DND-41 (cell line): Measurements from ENCODE around the gene KATNAL1.

Experiments
- ATAC-seq: fragments of 200-7000 bp; cut with Tn5 transposase; 3 replicates; pipeline ENCODE4 v1.9.1; 2021; ENCODE audit warnings: low read depth; ENCODE audit not compliant: insufficient read depth
- DNase-seq: peaks from one replicate; pipeline ENCODE4 v3.0.0-alpha.2; 2020
- H2AFZ ChIP-seq: 2 replicates; pipeline ENCODE4 v1.6.0; 2012; ENCODE audit warnings: low read depth, low read length
- H3K27ac ChIP-seq: 2 replicates; pipeline ENCODE4 v1.5.1; 2012; ENCODE audit warnings: low read length, inconsistent platforms
- H3K27me3 ChIP-seq: fragments of 200-600 bp; sonication (generic); 2 replicates; pipeline ENCODE4 v1.6.0; 2012; ENCODE audit warnings: low read length, mild to moderate bottlenecking, inconsistent platforms; ENCODE audit not compliant: insufficient read depth, poor library complexity
- H3K36me3 ChIP-seq: 2 replicates; pipeline ENCODE4 v1.5.1; 2012; ENCODE audit warnings: low read length, inconsistent platforms; ENCODE audit not compliant: insufficient read depth
- H3K4me1 ChIP-seq: 2 replicates; pipeline ENCODE4 v1.5.1; 2012; ENCODE audit warnings: mild to moderate bottlenecking, low read length; ENCODE audit not compliant: insufficient read depth
- H3K4me2 ChIP-seq: 2 replicates; pipeline ENCODE4 v1.6.0; 2012; ENCODE audit warnings: mild to moderate bottlenecking, moderate library complexity, low read length, inconsistent platforms; ENCODE audit not compliant: insufficient read depth
- H3K4me3 ChIP-seq, 2 experiments: fragments of 200-600 bp in 1 of 2; shearing (Covaris generic) in 1 of 2; 2 replicates each; pipeline ENCODE4 v1.5.1; 2012 to 2016; ENCODE audit warnings: inconsistent platforms in 2 of 2, low read length in 2 of 2, mild to moderate bottlenecking in 2 of 2, low read depth in 1 of 2, moderate library complexity in 1 of 2
- H3K79me2 ChIP-seq: 2 replicates; pipeline ENCODE4 v1.6.0; 2012; ENCODE audit warnings: low read length, inconsistent platforms; ENCODE audit not compliant: insufficient read depth
- H3K9ac ChIP-seq: 2 replicates; pipeline ENCODE4 v1.6.0; 2012; ENCODE audit warnings: low read depth, mild to moderate bottlenecking, inconsistent platforms, low read length, moderate library complexity
- H3K9me3 ChIP-seq: 2 replicates; pipeline ENCODE4 v1.5.1; 2012; ENCODE audit warnings: low read length, moderate library complexity, mild to moderate bottlenecking, inconsistent platforms; ENCODE audit not compliant: insufficient read depth, severe bottlenecking
- H4K20me1 ChIP-seq: 2 replicates; pipeline ENCODE4 v1.6.0; 2012; ENCODE audit warnings: low read length; ENCODE audit not compliant: insufficient read depth
- CTCF ChIP-seq: IDR thresholded peaks from 2 replicates; pipeline ENCODE4 v1.5.1; 2012; ENCODE audit warnings: borderline replicate concordance, low read length, moderate library complexity, mild to moderate bottlenecking; ENCODE audit not compliant: poor library complexity, severe bottlenecking; ENCODE audit errors: extremely low read depth
- EZH2 ChIP-seq: IDR thresholded peaks from 3 replicates; pipeline ENCODE4 v1.6.1; 2012; ENCODE audit warnings: borderline replicate concordance, low read depth, mild to moderate bottlenecking, moderate library complexity, low read length, inconsistent platforms; ENCODE audit not compliant: severe bottlenecking

The KATNAL1 gene

GRCh38 chr13:30345426-30346100, 38.2 kb upstream of the KATNAL1 start:
- Histone ChIP-seq H3K27me3 (no peaks in the 10 kb centered on the region), H3K79me2 (no peaks in the 10 kb centered on the region), H3K4me3 (no peak overlapping the region), H3K9me3 (no peaks in the 10 kb centered on the region), H3K9ac (no peak overlapping the region), H3K4me1 (peaks cover 46% of the 10 kb centered on the region), H3K36me3 (no peaks in the 10 kb centered on the region; the same call in 1 of the 2 replicates), H3K27ac (peak overlapping the region; percentile 61), H4K20me1 (no peaks in the 10 kb centered on the region), H2AFZ (no peak overlapping the region), H3K4me2 (no peak overlapping the region)
- no peak for ATAC-seq
- TF ChIP-seq EZH2, result no peak
- TF ChIP-seq CTCF, result no peak
- no peak for DNase-seq

DNA sequence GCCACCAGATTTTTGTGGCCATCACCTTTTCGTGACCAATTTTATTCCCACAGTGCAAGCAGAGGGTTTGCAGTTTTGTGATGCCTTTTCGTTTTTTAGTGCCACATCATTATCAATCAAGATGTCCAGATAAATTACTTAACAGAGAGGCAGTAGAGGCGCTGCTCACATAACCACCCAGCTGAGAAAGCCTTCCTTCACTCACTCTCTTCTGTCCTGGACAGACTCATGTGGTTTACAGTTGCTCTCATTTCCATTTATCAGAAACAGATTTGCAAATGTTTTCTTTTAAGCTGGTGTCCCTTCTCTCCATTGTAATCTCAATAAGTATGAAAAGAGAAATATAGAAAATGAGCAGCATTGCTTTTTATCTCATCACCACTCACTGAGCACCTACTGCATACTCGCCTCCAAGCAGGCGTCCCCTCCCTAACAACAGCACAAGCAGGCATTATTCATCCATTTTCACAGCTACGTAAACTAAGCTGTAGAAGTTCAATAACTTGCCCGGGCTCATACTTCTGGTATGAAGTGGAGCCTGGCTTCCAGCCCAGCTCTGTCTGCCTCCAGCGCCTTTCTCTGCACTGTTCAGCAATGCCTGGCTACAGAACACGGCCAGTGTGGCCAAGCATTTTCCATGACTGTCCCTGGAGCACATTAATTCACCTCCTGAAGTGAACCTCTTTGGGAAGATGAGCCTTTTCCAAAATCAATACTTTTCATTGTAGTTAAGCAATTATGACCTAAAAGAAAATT, 34.6 kb upstream of the KATNAL1 start:
- TF ChIP-seq EZH2, result no peak
- no peak for TF ChIP-seq CTCF
- ATAC-seq, result no peak
- Histone ChIP-seq H3K4me2 (no peak overlapping the region), H4K20me1 (no peaks in the 10 kb centered on the region), H2AFZ (no peak overlapping the region), H3K4me3 (no peak overlapping the region), H3K9ac (no peak overlapping the region), H3K27me3 (no peaks in the 10 kb centered on the region), H3K9me3 (no peaks in the 10 kb centered on the region), H3K36me3 (no peaks in the 10 kb centered on the region), H3K27ac (0 out of 2 replicates have a peak overlapping the region, but pooled peaks have one; percentile 20), H3K79me2 (no peaks in the 10 kb centered on the region), H3K4me1 (peaks cover 45% of the 10 kb centered on the region)
- no peak for DNase-seq

- Histone ChIP-seq H3K27me3 (no peaks in the 10 kb centered on the region), H3K4me3 (no peak overlapping the region), H2AFZ (0 out of 2 replicates have a peak overlapping the region, but pooled peaks have one; percentile 14)
Measured at GRCh38 chr13:30340331-30341250, 33.2 kb upstream of the KATNAL1 start.

More at GRCh38 chr13:30340331-30341250, 33.2 kb upstream of the KATNAL1 start:
- H3K9me3 ChIP-seq, result no peaks in the 10 kb centered on the region
- no peak; the same call in 2 of the 3 replicates for ATAC-seq
- TF ChIP-seq EZH2, result no peak
- no peak for TF ChIP-seq CTCF
- no peak overlapping the region for H3K9ac ChIP-seq
- no peaks in the 10 kb centered on the region for H3K79me2 ChIP-seq
- H4K20me1 ChIP-seq, result no peaks in the 10 kb centered on the region
- peak overlapping the region; percentile 48; the same call in 1 of the 2 replicates for H3K27ac ChIP-seq
- no peak for DNase-seq
- peaks cover 43% of the 10 kb centered on the region for H3K4me1 ChIP-seq
- no peak overlapping the region for H3K4me2 ChIP-seq
- H3K36me3 ChIP-seq, result no peaks in the 10 kb centered on the region
